DLD1 (cell line): ENCODE results near the gene ABCC4.
"Not testable (repeated sequence)": the region's sequence is repeated elsewhere in the genome, so short reads cannot be mapped to it uniquely, and the experiment has no call there.

Experiments
- in situ Hi-C: cut with HindIII; loops from 2 replicates; pipeline ENCODE4 v1.10.0; 2017; ENCODE audit warnings: low sequenced_read_pairs

Gene ABCC4

DNA sequence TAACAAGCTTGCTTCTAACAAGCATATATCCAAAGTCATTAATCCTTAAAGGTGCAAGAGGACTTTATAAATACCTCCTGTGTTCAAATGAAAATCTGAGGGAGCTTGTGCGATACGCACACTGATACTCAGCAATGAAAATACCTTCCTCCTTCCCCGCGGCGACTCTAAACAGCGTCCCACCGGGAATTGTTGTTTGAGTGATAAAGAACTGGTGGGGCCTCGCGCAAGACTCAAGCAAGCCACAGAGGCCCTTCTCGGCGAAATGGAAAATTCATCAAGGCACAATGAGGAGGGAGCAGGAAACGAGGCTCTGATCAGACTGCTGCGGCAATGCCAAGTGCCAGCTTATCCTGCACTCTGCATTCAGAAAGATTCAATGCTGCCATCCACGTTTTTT lies 126.7 kb downstream of the ABCC4 start:
- in situ Hi-C loops: no loop called here

DNA sequence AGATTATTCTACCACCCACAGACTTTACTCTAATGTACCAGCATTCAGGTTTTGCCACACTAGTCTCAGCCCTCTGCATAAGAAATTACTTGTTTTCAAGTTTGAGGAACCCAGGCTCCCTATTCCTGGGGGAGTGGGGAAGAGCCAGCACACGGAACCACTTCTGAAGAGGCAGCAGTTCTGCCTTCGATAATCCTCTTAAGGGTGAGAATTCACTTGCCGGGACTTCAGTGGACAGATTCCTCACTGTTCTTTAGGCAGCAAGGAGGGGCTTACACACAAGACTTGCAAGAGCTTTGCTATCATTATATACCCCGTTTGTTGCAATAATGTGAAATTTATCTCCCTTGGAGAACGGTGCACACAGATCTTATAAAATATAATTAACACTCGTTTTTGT lies 133.1 kb downstream of the ABCC4 start:
- in situ Hi-C loops: no loop called here

DNA sequence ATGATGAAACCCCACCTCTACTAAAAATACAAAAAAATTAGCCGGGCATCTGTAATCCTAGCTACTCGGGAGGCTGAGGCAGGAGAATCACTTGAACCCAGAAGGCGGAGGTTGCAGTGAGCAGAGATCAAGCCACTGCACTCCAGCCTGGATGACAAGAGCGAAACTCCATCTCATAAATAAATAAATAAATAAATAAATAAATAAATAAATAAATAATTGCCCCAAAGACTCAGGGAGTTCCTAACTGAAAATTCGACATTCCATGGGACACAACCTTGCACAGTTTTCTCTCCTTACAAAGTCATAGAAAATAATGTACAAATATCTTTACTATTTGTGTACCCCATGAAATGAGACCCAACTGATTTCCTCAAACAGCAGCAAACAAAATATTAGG lies 134.2 kb downstream of the ABCC4 start:
- in situ Hi-C loops: not testable (repeated sequence)

DNA sequence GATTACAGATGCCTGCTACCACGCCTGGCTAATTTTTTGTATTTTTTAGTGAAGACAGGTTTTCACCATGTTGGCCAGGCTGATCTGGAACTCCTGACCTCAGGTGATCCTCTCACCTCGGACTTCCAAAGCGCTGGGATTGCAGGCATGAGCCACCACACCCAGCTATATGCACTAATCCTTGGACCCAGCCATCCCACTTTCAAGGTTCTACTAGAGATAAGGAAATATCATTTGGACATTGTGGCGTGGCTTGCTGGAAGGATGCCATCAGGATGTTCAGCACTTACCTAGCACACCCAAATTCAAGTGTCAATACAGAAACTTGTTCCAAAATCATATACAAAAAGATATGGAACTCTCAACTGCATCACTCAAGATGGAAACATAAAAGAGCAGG lies 136.4 kb downstream of the ABCC4 start:
- in situ Hi-C loops: no loop called here

DNA sequence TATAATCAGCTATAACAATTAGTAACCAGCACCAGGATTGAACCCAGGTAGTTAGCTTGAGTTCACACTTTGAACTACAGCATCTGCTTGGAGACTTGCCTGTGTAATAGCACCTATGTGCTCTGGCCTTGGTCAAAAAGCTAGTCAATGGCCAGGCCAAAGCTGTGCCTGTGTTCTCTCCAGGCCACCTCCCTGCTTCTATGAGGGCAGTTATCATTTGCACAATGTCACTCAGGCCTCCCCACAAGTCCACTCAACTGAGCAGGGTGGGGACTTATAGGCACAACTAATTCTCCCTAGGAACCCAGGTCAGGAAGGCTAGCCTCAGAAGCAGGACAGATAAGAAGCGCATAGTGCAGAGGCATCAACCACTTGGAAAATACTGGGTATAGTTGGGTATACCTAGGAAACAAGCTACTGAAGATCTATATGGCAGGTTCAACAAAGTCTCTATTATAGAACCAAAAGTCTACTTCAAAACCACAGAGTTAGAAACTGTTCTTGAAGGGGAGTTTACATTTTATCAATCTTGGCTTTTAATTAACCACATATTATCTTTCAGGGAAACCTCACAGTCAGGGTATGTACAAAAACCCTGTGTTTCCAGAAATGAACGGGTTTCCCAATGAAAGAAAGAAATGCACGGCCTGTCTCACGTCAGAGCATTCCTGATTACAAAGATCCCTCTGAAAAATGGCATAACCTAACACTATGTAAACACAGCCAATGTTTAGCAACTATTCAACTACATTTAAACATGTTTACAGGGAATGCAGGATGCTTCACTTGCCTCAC lies 140.9 kb downstream of the ABCC4 start:
- in situ Hi-C loops: no loop called here

DNA sequence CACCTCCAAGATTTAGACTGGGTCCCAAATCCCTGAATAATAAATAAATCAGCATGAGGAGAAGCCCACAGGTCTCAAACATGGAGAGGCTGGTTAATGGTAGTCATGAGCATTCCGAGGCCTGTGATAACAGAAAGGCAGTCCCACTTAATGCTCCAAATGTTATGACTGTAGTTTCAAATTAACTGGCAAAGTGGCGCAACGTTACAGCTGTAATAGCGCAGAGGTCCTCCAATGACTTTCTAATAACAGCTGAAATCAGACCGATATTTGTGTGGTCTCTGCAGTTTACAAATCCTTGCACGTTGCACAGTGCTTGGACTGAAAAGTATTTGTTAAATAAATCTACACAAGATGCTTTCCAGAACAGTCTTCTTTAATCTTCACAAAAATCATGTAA lies 141.8 kb downstream of the ABCC4 start:
- in situ Hi-C loops: loop anchor here (10.0 kb wide), 1 partner anchor 75 kb away; no protein-coding TSS in a partner anchor

DNA sequence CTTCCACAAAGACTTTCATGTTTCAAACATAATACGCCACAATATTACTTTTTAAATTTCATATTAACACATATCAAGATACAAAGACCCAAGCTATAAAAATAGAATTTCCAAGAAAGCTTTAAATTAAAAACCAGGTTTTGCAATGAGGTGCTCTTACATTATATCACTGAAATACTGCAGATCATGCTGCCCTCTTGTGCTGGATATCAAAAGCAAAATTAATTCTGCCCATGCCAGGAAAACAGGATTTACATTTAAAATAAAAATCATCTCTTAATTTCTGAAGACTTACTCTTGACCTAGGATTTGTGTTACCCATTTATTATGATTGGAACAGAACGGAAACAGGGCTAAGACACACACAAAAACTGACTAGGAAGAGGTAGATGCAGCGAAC lies 145.0 kb downstream of the ABCC4 start:
- in situ Hi-C loops: loop anchor here (10.0 kb wide), 1 partner anchor 71 kb away; no protein-coding TSS in a partner anchor

DNA sequence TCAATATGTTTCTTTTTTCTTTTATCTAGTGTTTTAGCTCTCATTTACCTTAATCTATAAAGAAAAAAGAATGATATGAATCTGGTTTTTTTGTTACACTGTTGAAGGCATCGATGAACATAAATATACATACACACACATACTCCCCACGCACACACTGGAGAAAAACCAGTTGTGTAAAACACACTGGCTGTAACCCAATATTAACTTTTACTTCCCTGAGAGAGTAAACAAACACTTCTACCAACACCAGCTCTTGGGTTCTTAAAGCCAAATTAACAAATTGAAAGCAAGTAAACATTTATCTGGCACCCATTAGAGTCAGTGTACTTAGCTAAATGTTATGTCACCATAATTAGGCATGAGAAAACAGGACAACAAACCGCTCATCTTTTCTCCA lies 145.7 kb downstream of the ABCC4 start:
- in situ Hi-C loops: loop anchor here (10.0 kb wide), 1 partner anchor 71 kb away; no protein-coding TSS in a partner anchor

DNA sequence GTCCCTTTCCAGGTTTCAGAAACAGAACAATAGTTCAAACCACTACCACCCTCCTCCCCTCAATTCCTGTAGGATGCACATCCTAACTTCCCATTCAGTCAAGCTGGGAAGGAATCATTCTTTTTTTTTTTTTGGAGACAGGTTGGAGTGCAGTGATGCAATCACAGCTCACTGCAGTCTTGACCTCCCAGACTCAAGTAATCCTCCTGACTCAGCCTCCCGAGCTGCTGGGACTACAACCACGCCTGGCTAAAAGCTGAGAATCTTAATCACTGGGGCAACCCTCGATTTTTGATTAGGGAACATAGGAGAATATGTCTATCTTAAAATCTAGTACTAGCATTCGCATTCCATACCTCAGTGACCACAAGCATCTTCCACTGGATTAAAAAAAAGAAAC lies 146.2 kb downstream of the ABCC4 start:
- in situ Hi-C loops: loop anchor here (10.0 kb wide), 1 partner anchor 70 kb away; no protein-coding TSS in a partner anchor

DNA sequence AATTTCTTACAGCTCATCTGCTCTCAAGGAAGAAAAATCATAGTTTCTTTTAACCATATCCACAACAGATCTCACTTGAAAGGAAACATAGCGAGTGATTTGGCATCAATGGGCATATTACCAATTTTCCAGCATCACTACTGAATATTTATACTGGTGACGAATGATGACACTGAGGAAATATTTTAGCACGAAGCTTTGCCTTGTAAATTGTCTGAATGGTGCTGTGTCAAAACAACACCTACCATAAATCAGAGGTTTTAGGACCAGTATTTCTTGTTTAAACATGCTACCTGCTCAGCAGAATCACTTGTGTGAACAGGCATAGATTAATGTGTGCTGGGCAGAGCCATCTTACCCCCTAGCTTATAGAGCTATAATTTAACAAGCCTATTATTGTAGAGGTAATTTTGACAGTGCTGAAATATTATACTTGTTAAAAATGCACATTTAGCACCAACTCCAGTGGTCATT lies 146.8 kb downstream of the ABCC4 start:
- in situ Hi-C loops: loop anchor here (10.0 kb wide), 1 partner anchor 70 kb away; no protein-coding TSS in a partner anchor

DNA sequence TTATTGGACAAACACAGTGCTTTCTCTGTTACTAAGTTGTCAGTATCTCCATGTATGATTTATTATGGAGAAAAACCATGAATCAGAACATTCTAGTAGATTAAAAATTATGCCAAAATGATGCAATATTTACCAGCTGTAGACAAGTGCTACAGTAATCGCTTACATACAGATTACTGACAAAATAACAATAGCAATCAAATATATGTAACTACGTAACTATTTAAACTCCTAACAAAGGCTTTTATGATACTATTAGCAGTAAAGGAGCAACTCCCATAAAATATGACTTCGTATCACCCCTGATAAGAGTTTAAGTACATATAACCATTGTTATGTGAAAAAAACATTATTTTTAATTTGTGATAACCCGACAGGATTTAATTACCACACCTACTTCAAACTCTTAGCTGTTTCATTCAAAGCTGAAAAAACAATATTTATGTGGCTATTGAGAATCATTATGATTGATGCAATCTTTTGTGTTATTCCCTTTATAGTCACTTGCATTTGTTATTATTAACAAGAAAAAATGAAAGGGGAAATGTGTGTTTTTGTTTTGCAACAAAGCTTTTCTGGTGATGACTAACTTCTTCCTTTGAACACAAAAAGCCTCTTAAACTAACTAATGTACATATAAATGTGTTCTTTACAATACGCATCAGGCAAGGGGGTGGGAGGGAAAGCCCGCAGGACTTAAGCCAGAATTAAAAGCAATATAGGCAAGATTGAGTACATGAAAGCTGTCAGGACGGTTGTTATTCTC lies 147.4 kb downstream of the ABCC4 start:
- in situ Hi-C loops: loop anchor here (10.0 kb wide), 1 partner anchor 69 kb away; no protein-coding TSS in a partner anchor

DNA sequence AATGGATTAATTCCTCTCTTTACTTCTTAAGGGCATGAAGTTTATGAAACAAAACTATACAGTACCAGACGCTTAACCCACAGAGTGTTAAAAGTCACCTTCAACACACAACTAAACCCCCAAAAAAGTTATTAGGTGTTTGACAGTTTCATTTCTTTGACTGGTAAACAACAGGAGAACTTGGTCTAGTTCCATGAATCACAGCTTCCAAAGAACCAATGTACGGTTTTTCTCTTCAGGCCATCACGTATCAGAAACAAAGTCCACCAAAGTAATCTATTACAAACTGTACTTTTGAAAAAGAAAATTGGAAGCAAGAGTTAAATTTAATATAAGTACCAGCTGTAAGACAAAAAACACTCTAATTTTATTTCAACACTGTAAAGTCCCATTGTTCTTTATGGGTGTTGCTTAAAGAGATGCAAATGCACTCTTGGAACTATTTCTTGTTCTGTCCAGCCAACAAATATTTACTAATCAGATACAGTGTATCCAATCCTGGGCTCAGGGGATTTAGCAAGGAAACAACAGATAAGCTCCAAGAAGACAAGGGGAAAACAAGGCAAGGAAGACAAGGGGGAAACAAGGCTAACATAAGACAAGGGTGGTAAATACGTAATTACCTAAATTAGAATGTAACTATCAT lies 149.2 kb downstream of the ABCC4 start:
- in situ Hi-C loops: loop anchor here (10.0 kb wide), 1 partner anchor 67 kb away; no protein-coding TSS in a partner anchor

DNA sequence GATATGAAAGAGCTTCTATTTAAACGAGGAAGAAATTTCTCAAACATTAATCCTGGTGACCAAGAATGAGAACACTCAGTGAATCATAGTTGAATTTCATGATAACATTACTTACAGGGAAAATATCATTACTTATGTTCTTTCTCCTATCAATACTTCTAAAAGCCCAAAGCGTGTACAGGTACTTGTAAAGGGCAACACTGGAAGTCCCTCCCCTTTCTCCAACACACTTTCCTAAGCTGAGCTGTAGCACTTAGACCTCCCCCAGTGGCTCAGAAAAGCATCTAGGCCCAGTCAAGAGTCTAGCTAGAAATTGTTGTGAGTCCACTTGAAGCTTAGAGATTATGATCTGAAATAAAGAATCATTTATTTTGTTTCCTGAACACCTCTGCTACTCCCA lies 150.7 kb downstream of the ABCC4 start:
- in situ Hi-C loops: loop anchor here (10.0 kb wide), 1 partner anchor 66 kb away; no protein-coding TSS in a partner anchor

DNA sequence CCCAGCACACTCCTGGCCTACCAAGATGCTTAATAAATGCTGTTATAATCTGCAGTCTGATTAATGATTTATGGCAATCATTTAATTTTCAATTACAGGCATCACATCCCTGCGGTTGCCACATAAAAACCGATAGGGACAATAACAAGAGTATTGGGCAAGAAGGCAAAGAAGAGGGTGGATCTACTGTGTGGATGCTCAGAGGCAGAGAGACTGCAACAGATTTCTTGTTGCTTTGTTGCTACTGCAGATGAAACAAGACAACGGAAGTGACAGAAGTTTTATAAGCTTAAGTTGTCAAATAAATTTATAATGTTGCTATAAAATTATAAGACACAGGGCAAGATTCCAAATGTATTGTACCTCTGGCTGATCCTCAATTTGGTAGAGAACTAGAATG lies 154.8 kb downstream of the ABCC4 start:
- in situ Hi-C loops: no loop called here

DNA sequence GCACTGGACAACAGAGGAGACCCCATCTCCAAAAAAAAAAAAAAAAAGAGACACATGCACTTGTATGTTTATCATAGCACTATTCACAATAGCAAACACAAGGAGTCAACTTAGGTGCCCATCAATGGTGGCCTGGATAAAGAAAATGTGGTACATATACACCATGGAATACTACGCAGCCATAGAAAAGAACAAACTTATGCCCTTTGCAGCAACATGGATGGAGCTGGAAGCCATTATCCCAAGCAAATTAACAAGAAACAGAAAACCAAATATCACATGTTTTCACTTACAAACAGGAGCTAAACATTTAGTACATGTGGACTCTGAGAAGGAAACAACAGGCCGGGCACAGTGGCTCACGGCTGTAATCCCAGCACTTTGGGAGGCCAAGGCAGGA lies 155.7 kb downstream of the ABCC4 start:
- in situ Hi-C loops: no loop called here

DNA sequence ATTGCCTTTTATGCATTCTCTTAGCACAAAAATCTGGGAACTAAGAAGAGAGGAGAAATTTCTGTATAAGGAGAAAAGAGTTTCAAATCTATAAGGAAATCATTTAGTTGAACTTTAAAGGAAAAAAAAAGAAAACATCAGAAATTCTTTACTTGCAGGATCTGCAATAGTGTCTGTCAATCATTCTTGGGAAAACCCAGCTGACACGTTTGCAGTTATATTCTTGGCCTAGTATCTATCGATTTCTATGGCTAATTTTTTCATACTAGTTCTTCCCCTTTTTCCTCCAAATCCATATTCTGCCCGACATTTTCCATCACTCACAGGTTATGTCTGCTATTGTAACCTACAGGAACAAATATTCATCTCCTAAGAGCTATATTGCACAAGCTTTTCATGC lies 160.7 kb downstream of the ABCC4 start:
- in situ Hi-C loops: no loop called here

DNA sequence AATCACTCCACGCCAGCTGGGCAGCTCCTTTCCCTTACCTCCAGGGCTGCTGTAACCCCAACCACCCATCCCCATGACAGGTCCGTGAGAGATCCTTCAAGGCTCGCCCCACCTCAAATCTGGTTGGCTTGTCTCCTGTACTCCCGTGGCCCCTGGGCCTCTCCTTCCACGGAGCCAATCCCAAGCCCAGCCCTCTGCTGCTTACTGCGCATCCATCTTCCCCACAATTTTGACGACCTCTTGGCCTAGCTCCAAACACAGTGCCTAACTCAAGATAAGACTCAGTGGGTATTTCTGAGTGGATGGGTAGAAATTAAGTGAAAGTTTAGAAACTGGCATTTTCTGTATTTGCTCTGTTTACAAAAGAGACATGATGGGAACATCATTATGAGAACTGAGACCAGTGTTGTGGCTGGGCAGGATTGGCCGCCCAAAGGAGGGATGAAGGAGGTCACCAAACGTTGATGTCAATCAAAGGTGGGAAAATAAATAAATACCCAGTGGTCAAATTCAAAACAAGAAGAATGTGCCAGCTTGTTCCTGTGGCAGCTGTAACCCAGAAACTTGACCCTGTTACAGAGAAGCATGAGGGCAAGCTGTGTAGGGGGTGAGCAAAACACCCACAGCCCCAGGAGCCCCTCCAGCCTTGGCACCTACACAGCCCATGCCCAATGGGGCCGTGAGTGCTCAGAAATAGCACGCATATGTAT lies 162.2 kb downstream of the ABCC4 start:
- in situ Hi-C loops: no loop called here

DNA sequence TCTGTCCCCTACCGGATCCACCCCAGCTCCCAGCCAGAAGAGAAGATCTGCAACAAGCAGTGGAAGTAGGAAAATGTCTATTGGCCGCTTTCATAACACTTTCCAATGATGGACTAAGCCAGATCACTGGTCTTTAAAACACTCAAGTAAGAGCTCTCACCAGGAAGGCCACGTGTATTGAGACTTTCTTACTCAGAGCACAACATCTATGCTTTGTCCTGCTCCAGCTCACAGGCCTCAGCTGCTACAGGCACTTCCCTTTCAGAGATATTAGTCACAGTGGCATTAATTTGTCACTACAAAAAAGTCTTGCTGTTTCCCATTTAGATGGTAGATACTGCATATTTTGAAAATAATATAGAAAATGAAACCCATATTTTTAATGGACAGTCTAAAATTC lies 164.2 kb downstream of the ABCC4 start:
- in situ Hi-C loops: no loop called here

DNA sequence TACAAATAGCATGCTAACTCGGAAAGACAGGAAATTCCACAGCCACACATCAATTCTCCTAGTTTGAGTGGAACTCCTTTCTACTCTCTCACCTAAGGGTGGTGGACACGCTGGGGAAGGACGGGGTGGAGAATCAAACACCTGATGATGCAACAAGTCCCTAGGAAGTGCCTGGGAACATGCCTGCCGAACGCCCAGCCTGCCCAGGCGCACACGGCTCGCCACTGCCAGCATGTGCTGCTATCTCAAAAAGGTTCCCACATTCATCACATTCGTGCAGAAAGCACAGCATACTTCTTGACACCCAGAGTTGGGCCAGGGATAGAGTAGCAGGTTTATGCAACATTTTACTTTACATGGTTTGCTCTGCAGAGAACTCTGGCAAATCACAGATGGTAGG lies 164.6 kb downstream of the ABCC4 start:
- in situ Hi-C loops: no loop called here

DNA sequence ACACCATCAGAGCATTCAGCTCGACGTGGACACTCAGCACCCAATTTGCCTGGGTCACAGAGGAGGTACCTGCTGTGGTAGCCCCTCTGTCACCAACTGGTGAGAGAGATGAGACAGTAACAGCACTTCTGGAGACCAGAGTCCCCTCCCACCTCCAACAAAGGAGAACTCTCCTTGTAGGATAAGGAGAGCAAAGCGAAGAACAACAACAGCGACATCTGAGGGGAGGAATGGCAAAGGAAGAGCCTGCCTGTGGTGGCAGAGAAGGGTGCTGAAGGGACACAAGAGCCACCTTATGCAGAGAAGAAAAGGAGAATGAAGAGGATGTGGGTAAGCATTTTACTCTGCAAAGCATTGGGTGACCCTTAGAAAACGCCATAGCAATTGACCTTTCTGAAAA lies 167.8 kb downstream of the ABCC4 start:
- in situ Hi-C loops: no loop called here

DNA sequence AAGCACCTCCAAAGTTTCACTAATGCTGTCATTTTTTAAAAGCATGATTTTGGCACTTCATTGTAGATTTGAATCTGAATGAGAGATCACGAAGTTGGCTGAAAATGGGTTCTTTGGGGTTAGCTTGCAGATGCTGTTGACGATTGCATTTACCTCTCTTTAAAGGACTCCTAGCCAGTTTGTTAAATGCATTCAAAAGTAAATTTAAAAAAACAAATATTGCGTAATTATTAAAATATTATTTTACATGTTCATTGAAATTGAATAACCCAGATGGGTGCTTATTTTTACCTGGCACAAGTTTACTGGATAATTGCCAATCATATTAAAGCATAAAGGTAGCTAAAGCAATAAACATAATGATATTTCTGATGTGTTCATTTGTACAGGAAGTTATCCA lies 172.2 kb downstream of the ABCC4 start:
- in situ Hi-C loops: no loop called here
